ENCODE measurements around the gene CNTF.

Gene CNTF

DNA sequence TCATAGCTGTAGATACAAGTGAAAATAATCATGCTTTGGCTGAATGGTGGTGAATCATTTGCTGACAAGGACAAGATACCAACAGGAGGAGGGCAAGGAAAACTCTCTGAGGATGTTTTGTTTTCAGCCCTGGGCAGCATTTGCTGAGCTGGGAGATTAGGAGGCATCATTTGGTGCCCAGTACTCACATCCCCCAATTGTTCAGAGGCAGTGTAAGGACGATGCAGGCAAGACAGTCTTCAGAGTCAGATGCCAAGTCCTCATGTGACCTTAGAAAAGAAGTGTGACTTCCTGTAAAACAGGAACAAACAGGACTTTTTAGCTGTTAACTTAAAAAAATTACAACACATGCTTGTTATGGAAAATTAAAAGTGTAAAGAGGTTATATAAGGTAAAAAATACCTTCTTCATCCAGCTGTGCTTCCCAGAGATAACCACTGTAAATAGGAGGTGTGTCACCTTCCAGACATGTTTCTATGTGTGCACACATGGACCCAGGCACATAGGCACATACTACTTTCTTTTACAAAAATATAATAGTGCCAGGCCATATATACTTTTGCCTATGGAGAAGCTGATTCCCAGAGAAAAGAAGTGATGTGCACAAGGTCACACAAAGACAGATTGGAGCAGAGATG lies 18.0 kb downstream of the CNTF start:
- no peak for DNase-seq (ENCODE audit: low read depth)
- H3K4me3 ChIP-seq (replicated peaks; ENCODE audit: low read depth, low read length), result no peak overlapping the region
- TF ChIP-seq, protein P1, sequence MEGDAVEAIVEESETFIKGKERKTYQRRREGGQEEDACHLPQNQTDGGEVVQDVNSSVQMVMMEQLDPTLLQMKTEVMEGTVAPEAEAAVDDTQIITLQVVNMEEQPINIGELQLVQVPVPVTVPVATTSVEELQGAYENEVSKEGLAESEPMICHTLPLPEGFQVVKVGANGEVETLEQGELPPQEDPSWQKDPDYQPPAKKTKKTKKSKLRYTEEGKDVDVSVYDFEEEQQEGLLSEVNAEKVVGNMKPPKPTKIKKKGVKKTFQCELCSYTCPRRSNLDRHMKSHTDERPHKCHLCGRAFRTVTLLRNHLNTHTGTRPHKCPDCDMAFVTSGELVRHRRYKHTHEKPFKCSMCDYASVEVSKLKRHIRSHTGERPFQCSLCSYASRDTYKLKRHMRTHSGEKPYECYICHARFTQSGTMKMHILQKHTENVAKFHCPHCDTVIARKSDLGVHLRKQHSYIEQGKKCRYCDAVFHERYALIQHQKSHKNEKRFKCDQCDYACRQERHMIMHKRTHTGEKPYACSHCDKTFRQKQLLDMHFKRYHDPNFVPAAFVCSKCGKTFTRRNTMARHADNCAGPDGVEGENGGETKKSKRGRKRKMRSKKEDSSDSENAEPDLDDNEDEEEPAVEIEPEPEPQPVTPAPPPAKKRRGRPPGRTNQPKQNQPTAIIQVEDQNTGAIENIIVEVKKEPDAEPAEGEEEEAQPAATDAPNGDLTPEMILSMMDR (IDR thresholded peaks at IDR 0.05; ENCODE audit: low read length, missing control alignments), result no peak

GRCh38 chr11:58641341-58641740 lies 18.9 kb downstream of the CNTF start:
- DNase-seq (ENCODE audit: low read depth), result no peak
- no peak overlapping the region for H3K4me3 ChIP-seq (replicated peaks; ENCODE audit: low read depth, low read length)
- TF ChIP-seq, protein P1 (IDR thresholded peaks at IDR 0.05; ENCODE audit: low read length, missing control alignments), result no peak

DNA sequence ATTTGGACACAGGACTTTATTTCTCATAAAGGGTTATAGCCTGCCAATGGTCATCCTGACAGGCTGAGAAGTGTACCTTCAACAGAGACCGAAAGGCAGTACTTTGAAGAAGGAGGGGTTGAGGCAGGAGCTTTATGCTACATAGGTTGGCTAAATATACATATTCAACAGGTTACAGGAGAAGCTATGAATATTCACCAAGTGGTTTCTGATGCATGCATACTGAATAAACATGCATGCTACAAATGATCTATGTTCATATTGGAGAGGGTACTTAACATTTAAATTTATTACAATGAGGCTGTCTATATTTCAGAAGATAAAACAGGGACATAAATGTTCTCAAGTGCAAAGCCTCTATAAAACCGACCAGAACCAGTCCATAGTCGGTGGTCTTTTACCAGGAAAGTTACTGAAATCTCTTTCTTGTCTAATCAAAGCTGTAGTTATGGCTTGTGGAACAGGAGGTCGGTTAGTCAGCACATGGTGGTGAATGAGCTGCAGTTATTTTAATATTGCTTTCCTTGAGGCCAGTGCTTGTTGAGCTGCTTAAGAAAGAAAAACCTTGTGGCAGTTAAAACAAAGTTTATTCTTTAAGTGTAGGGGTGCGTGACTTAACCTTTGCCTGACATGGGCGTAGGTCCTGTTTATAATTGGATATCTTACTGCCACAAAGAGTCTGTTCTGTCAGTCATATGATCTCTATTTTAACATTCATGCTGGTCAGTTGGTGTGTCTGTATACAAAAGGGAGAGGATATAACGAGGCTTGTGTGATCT lies 19.5 kb downstream of the CNTF start:
- TF ChIP-seq, protein P1 (IDR thresholded peaks at IDR 0.05; ENCODE audit: low read length, missing control alignments), result no peak
- no peak for DNase-seq (ENCODE audit: low read depth)
- no peak overlapping the region for H3K4me3 ChIP-seq (replicated peaks; ENCODE audit: low read depth, low read length)

DNA sequence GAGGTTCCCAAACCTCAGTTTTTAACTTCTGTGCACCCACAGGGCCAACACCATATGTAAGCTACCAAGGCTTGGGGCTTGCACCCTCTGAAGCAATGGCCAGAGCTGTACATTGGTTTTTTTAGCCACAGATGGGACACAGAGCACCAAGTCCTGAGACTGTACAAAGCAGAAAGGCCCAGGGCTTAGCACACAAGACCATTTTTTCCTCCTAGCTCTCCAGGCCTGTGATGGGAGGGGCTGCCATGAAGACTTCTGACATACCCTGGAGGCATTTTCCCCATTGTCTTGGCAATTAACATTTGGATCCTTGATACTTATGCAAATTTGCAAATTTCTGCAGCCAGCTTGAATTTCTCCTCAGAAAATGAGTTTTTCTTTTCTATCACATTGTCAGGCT lies 23.4 kb downstream of the CNTF start:
- DNase-seq (ENCODE audit: low read depth), result no peak
- TF ChIP-seq, protein P1 (IDR thresholded peaks at IDR 0.05; ENCODE audit: low read length, missing control alignments), result no peak
- H3K4me3 ChIP-seq (replicated peaks; ENCODE audit: low read depth, low read length), result no peak overlapping the region

- TF ChIP-seq, protein P1 (IDR thresholded peaks at IDR 0.05; ENCODE audit: low read length, missing control alignments), result no peak
- DNase-seq (ENCODE audit: low read depth), result no peak
These were observed 24.8 kb downstream of the CNTF start for GRCh38 chr11:58647141-58647699.

GRCh38 chr11:58647866-58648265 lies 25.4 kb downstream of the CNTF start:
- no peak for DNase-seq (ENCODE audit: low read depth)
- H3K4me3 ChIP-seq (replicated peaks; ENCODE audit: low read depth, low read length), result no peak overlapping the region
- TF ChIP-seq, protein P1 (IDR thresholded peaks at IDR 0.05; ENCODE audit: low read length, missing control alignments), result no peak

More at GRCh38 chr11:58647141-58647699, 24.8 kb downstream of the CNTF start:
- no peak overlapping the region for H3K4me3 ChIP-seq (replicated peaks; ENCODE audit: low read depth, low read length)

Measured in fibroblast of pulmonary artery (primary cell).